ENCODE results near the gene TRAPPC6A.

DNA sequence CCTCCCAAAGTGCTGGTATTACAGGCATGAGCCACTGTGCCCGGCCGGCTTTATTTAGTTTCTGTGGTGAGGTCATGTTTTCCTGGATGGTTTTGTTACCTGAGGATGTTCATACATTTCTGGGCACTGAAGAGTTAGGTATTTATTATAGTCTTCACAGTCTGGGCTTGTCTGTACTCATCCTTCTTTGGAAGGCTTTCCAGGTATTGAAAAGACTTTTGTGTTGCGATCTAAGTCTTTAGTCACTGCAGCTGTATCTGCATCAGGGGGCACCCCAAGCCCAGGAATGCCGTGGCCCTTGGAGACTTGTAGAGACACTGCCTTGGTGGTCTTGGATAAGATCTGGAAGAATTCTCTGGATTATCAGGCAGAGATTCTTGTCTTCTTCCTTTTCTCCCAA is 13.3 kb upstream of the TRAPPC6A start:
- TF ChIP-seq EZH2 (IDR thresholded peaks at IDR 0.05; ENCODE audit: borderline replicate concordance, low read length): no peak
- TF ChIP-seq, protein P1, sequence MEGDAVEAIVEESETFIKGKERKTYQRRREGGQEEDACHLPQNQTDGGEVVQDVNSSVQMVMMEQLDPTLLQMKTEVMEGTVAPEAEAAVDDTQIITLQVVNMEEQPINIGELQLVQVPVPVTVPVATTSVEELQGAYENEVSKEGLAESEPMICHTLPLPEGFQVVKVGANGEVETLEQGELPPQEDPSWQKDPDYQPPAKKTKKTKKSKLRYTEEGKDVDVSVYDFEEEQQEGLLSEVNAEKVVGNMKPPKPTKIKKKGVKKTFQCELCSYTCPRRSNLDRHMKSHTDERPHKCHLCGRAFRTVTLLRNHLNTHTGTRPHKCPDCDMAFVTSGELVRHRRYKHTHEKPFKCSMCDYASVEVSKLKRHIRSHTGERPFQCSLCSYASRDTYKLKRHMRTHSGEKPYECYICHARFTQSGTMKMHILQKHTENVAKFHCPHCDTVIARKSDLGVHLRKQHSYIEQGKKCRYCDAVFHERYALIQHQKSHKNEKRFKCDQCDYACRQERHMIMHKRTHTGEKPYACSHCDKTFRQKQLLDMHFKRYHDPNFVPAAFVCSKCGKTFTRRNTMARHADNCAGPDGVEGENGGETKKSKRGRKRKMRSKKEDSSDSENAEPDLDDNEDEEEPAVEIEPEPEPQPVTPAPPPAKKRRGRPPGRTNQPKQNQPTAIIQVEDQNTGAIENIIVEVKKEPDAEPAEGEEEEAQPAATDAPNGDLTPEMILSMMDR (IDR thresholded peaks at IDR 0.05; ENCODE audit: low read length): no peak

All from OCI-LY1 (cell line).